Natural killer cell treated with Interleukin-12 subunit alpha and Interleukin-12 subunit beta and Interleukin-15 and Interleukin-18, amount 100 ng/mL, for 72 hours (primary cell): Measurements from ENCODE around the gene KCNJ2. TPM values are rescaled to one million over a fixed set of nuclear protein-coding genes. Genes with fewer than 3 reads are reported as not detected.

Experiments used
- ATAC-seq, 2 donors: fragments of 150-1000 bp; cut with Tn5 transposase in 1 of 2; sonication (Bioruptor Pico), chemical (Tn5 transposase) in 1 of 2; 2 replicates each; pipeline ENCODE4 v1.10.0; 2021
- DNase-seq: peaks from one replicate; pipeline ENCODE4 v3.0.0; 2022; ENCODE audit warnings: low spot score
- H3K27ac Mint-ChIP-seq, 2 donors: 1 replicate in 1 of 2; 2 replicates in 1 of 2; pipeline ENCODE4 v1.8.0; 2022; ENCODE audit warnings: mixed read lengths in 2 of 2, mild to moderate bottlenecking in 1 of 2, moderate library complexity in 1 of 2
- H3K27me3 Mint-ChIP-seq, 2 donors: 1 replicate in 1 of 2; 2 replicates in 1 of 2; pipeline ENCODE4 v1.8.0; 2022; ENCODE audit warnings: mixed read lengths in 2 of 2
- H3K36me3 Mint-ChIP-seq: one replicate; pipeline ENCODE4 v1.8.0; 2022; ENCODE audit warnings: mixed read lengths
- H3K4me1 Mint-ChIP-seq, 2 donors: 1 replicate in 1 of 2; 2 replicates in 1 of 2; pipeline ENCODE4 v1.8.0; 2022; ENCODE audit warnings: low read depth in 2 of 2, mixed read lengths in 2 of 2, mild to moderate bottlenecking in 1 of 2
- H3K4me3 Mint-ChIP-seq: one replicate; pipeline ENCODE4 v1.8.0; 2022; ENCODE audit warnings: mixed read lengths
- H3K9me3 Mint-ChIP-seq: 2 replicates; pipeline ENCODE4 v1.8.0; 2022; ENCODE audit warnings: mixed read lengths
- total RNA-seq, 2 donors: library from RNA; stranded (reverse); gene quantifications; one replicate each; pipeline ENCODE4 v1.2.3, GENCODE V29; 2022

Gene KCNJ2
- total RNA-seq, 2 donors from 2014 or later: 0.29 to 0.42 TPM

- no peaks in the 10 kb centered on the region for H3K9me3 Mint-ChIP-seq
- H3K4me1 Mint-ChIP-seq: peaks cover 4 to 5% of the 10 kb centered on the region in 2 donors
- DNase-seq: no peak
- peaks cover 45 to 51% of the 10 kb centered on the region in 2 donors for H3K27me3 Mint-ChIP-seq
- H3K36me3 Mint-ChIP-seq: peaks cover 5% of the 10 kb centered on the region
- H3K4me3 Mint-ChIP-seq: peak overlapping the region; percentile 61
- peak; percentile 3 to 33 for ATAC-seq
- H3K27ac Mint-ChIP-seq: no peak overlapping the region
These were observed 621 bp downstream of the KCNJ2 start for GRCh38 chr17:70169709-70170597.

- Mint-ChIP-seq H3K9me3 (no peaks in the 10 kb centered on the region), H3K4me3 (no peak overlapping the region), H3K27ac (no peak overlapping the region), H3K27me3 (peaks cover 42 to 50% of the 10 kb centered on the region in 2 donors), H3K4me1 (peaks cover 4 to 5% of the 10 kb centered on the region in 2 donors), H3K36me3 (peaks cover 5% of the 10 kb centered on the region)
- ATAC-seq: no peak
- DNase-seq: no peak
These were observed 1.8 kb downstream of the KCNJ2 start for GRCh38 chr17:70171159-70171558.

- DNase-seq: no peak
- no peak overlapping the region for H3K4me3 Mint-ChIP-seq
- H3K27me3 Mint-ChIP-seq: peaks cover 35 to 39% of the 10 kb centered on the region in 2 donors
- H3K9me3 Mint-ChIP-seq: no peaks in the 10 kb centered on the region
- H3K4me1 Mint-ChIP-seq: peaks cover 4 to 5% of the 10 kb centered on the region in 2 donors
- H3K27ac Mint-ChIP-seq: no peak overlapping the region
- H3K36me3 Mint-ChIP-seq: peaks cover 5% of the 10 kb centered on the region
- no peak for ATAC-seq
These were observed 3.1 kb downstream of the KCNJ2 start for GRCh38 chr17:70172449-70172848.

- H3K27ac Mint-ChIP-seq: no peak overlapping the region
- H3K27me3 Mint-ChIP-seq: peaks cover 35 to 36% of the 10 kb centered on the region in 2 donors
- H3K36me3 Mint-ChIP-seq: peaks cover 6% of the 10 kb centered on the region
- H3K4me1 Mint-ChIP-seq: peaks cover 4 to 5% of the 10 kb centered on the region in 2 donors
- DNase-seq: no peak
- no peak overlapping the region for H3K4me3 Mint-ChIP-seq
- no peaks in the 10 kb centered on the region for H3K9me3 Mint-ChIP-seq
- no peak for ATAC-seq
These were observed 3.6 kb downstream of the KCNJ2 start for GRCh38 chr17:70172923-70173322.

- ATAC-seq: no peak
- H3K36me3 Mint-ChIP-seq: peaks cover 10% of the 10 kb centered on the region
These were observed 4.3 kb downstream of the KCNJ2 start for GRCh38 chr17:70173681-70174080.

GRCh38 chr17:70181376-70181775 is 12.0 kb downstream of the KCNJ2 start:
- H3K27ac Mint-ChIP-seq: no peak overlapping the region
- ATAC-seq (no peak), DNase-seq (no peak)
- peaks cover 6% of the 10 kb centered on the region for H3K9me3 Mint-ChIP-seq
- H3K36me3 Mint-ChIP-seq: peaks cover 5% of the 10 kb centered on the region
- H3K27me3 Mint-ChIP-seq: peaks cover 7 to 10% of the 10 kb centered on the region in 2 donors
- no peaks in the 10 kb centered on the region for H3K4me1 Mint-ChIP-seq
- no peak overlapping the region for H3K4me3 Mint-ChIP-seq

More at GRCh38 chr17:70173681-70174080, 4.3 kb downstream of the KCNJ2 start:
- Mint-ChIP-seq H3K4me1 (peaks cover 4 to 5% of the 10 kb centered on the region in 2 donors), H3K4me3 (no peak overlapping the region), H3K9me3 (peaks cover 2% of the 10 kb centered on the region), H3K27me3 (peaks cover 33 to 34% of the 10 kb centered on the region in 2 donors), H3K27ac (no peak overlapping the region)
- no peak for DNase-seq

- ATAC-seq: no peak
- DNase-seq: no peak
- peaks cover 7 to 10% of the 10 kb centered on the region in 2 donors for H3K27me3 Mint-ChIP-seq
- H3K27ac Mint-ChIP-seq: no peak overlapping the region
- H3K4me3 Mint-ChIP-seq: no peak overlapping the region
- H3K36me3 Mint-ChIP-seq: peaks cover 5% of the 10 kb centered on the region
- H3K4me1 Mint-ChIP-seq: no peaks in the 10 kb centered on the region
- peaks cover 6% of the 10 kb centered on the region for H3K9me3 Mint-ChIP-seq
These were observed 12.5 kb downstream of the KCNJ2 start for GRCh38 chr17:70181866-70182265.

GRCh38 chr17:70183508-70183907 is 14.2 kb downstream of the KCNJ2 start:
- Mint-ChIP-seq H3K4me3 (no peak overlapping the region), H3K27me3 (peaks cover 1 to 6% of the 10 kb centered on the region in 2 donors), H3K27ac (no peak overlapping the region), H3K9me3 (peaks cover 4% of the 10 kb centered on the region), H3K36me3 (no peaks in the 10 kb centered on the region), H3K4me1 (no peaks in the 10 kb centered on the region)
- DNase-seq: no peak
- no peak for ATAC-seq

GRCh38 chr17:70184207-70184606 is 14.9 kb downstream of the KCNJ2 start:
- no peak for DNase-seq

GRCh38 chr17:70184770-70185169 is 15.4 kb downstream of the KCNJ2 start:
- H3K4me3 Mint-ChIP-seq: no peak overlapping the region
- DNase-seq: no peak
- H3K27me3 Mint-ChIP-seq: peaks cover 6 to 8% of the 10 kb centered on the region in 2 donors
- H3K4me1 Mint-ChIP-seq: no peaks in the 10 kb centered on the region
- no peak overlapping the region for H3K27ac Mint-ChIP-seq
- ATAC-seq: no peak
- H3K36me3 Mint-ChIP-seq: no peaks in the 10 kb centered on the region
- H3K9me3 Mint-ChIP-seq: peaks cover 4% of the 10 kb centered on the region

More at GRCh38 chr17:70184207-70184606, 14.9 kb downstream of the KCNJ2 start:
- H3K9me3 Mint-ChIP-seq: peaks cover 4% of the 10 kb centered on the region
- no peaks in the 10 kb centered on the region for H3K36me3 Mint-ChIP-seq
- H3K4me3 Mint-ChIP-seq: no peak overlapping the region
- ATAC-seq: no peak
- H3K27ac Mint-ChIP-seq: no peak overlapping the region
- H3K4me1 Mint-ChIP-seq: no peaks in the 10 kb centered on the region
- H3K27me3 Mint-ChIP-seq: peaks cover 6 to 8% of the 10 kb centered on the region in 2 donors

- no peaks in the 10 kb centered on the region for H3K4me1 Mint-ChIP-seq
These were observed 16.0 kb downstream of the KCNJ2 start for GRCh38 chr17:70185285-70185684.

GRCh38 chr17:70187383-70187782 is 18.1 kb downstream of the KCNJ2 start:
- Mint-ChIP-seq H3K4me3 (no peak overlapping the region), H3K9me3 (peaks cover 4% of the 10 kb centered on the region), H3K4me1 (no peaks in the 10 kb centered on the region), H3K27ac (no peak overlapping the region), H3K36me3 (no peaks in the 10 kb centered on the region), H3K27me3 (peaks cover 4 to 8% of the 10 kb centered on the region in 2 donors)
- DNase-seq (no peak), ATAC-seq (no peak)

More at GRCh38 chr17:70185285-70185684, 16.0 kb downstream of the KCNJ2 start:
- Mint-ChIP-seq H3K9me3 (peaks cover 4% of the 10 kb centered on the region), H3K27me3 (peaks cover 6 to 8% of the 10 kb centered on the region in 2 donors), H3K27ac (no peak overlapping the region), H3K4me3 (no peak overlapping the region), H3K36me3 (no peaks in the 10 kb centered on the region)
- ATAC-seq (no peak), DNase-seq (no peak)

- ATAC-seq (no peak), DNase-seq (no peak)
- Mint-ChIP-seq H3K36me3 (no peaks in the 10 kb centered on the region), H3K27ac (no peak overlapping the region), H3K27me3 (peaks cover 0 to 8% of the 10 kb centered on the region in 2 donors), H3K4me3 (no peak overlapping the region), H3K4me1 (no peaks in the 10 kb centered on the region), H3K9me3 (peaks cover 3% of the 10 kb centered on the region)
These were observed 21.9 kb downstream of the KCNJ2 start for GRCh38 chr17:70190959-70191805.
